Activated naive CD8-positive, alpha-beta T cell (primary cell): ENCODE results near the gene MYRIP.

Source experiments
- H3K27ac Mint-ChIP-seq: one replicate; pipeline ENCODE4 v1.8.0; 2021; ENCODE audit warnings: mixed read lengths
- H3K27me3 Mint-ChIP-seq: one replicate; pipeline ENCODE4 v1.8.0; 2021; ENCODE audit warnings: mixed read lengths
- H3K36me3 Mint-ChIP-seq: one replicate; pipeline ENCODE4 v1.8.0; 2021; ENCODE audit warnings: mixed read lengths
- H3K4me1 Mint-ChIP-seq: one replicate; pipeline ENCODE4 v1.8.0; 2021; ENCODE audit warnings: low read depth, mixed read lengths
- H3K4me3 Mint-ChIP-seq: one replicate; pipeline ENCODE4 v1.8.0; 2021; ENCODE audit warnings: mild to moderate bottlenecking, mixed read lengths
- H3K9me3 Mint-ChIP-seq: one replicate; pipeline ENCODE4 v1.8.0; 2021; ENCODE audit warnings: low read depth, mixed read lengths

Gene MYRIP

GRCh38 chr3:40213556-40213955 is 404.1 kb downstream of the MYRIP start:
- no peak overlapping the region for H3K4me3 Mint-ChIP-seq
- H3K4me1 Mint-ChIP-seq: peaks cover 2% of the 10 kb centered on the region
- H3K27me3 Mint-ChIP-seq: no peaks in the 10 kb centered on the region
- no peak overlapping the region for H3K27ac Mint-ChIP-seq
- H3K36me3 Mint-ChIP-seq: peaks cover 5% of the 10 kb centered on the region
- no peaks in the 10 kb centered on the region for H3K9me3 Mint-ChIP-seq

GRCh38 chr3:40215015-40215414 is 405.6 kb downstream of the MYRIP start:
- H3K9me3 Mint-ChIP-seq: no peaks in the 10 kb centered on the region
- H3K4me1 Mint-ChIP-seq: peaks cover 2% of the 10 kb centered on the region
- no peaks in the 10 kb centered on the region for H3K27me3 Mint-ChIP-seq
- H3K4me3 Mint-ChIP-seq: no peak overlapping the region
- no peak overlapping the region for H3K27ac Mint-ChIP-seq
- H3K36me3 Mint-ChIP-seq: peaks cover 5% of the 10 kb centered on the region

GRCh38 chr3:40216471-40216870 is 407.1 kb downstream of the MYRIP start:
- H3K4me1 Mint-ChIP-seq: peaks cover 2% of the 10 kb centered on the region

GRCh38 chr3:40223856-40224255 is 414.4 kb downstream of the MYRIP start:
- H3K4me1 Mint-ChIP-seq: no peaks in the 10 kb centered on the region
- no peaks in the 10 kb centered on the region for H3K9me3 Mint-ChIP-seq
- H3K27me3 Mint-ChIP-seq: no peaks in the 10 kb centered on the region
- H3K27ac Mint-ChIP-seq: no peak overlapping the region
- no peak overlapping the region for H3K4me3 Mint-ChIP-seq
- H3K36me3 Mint-ChIP-seq: peaks cover 11% of the 10 kb centered on the region

More at GRCh38 chr3:40216471-40216870, 407.1 kb downstream of the MYRIP start:
- H3K9me3 Mint-ChIP-seq: no peaks in the 10 kb centered on the region
- H3K27me3 Mint-ChIP-seq: no peaks in the 10 kb centered on the region
- H3K27ac Mint-ChIP-seq: no peak overlapping the region
- peaks cover 2% of the 10 kb centered on the region for H3K36me3 Mint-ChIP-seq
- no peak overlapping the region for H3K4me3 Mint-ChIP-seq

GRCh38 chr3:40224796-40225515 is 415.5 kb downstream of the MYRIP start:
- no peak overlapping the region for H3K27ac Mint-ChIP-seq
- H3K36me3 Mint-ChIP-seq: peaks cover 12% of the 10 kb centered on the region
- no peak overlapping the region for H3K4me3 Mint-ChIP-seq
- no peaks in the 10 kb centered on the region for H3K9me3 Mint-ChIP-seq
- H3K4me1 Mint-ChIP-seq: no peaks in the 10 kb centered on the region
- no peaks in the 10 kb centered on the region for H3K27me3 Mint-ChIP-seq

GRCh38 chr3:40226636-40227035 is 417.2 kb downstream of the MYRIP start:
- Mint-ChIP-seq H3K27me3 (no peaks in the 10 kb centered on the region), H3K27ac (no peak overlapping the region), H3K4me1 (no peaks in the 10 kb centered on the region), H3K9me3 (no peaks in the 10 kb centered on the region), H3K36me3 (peaks cover 13% of the 10 kb centered on the region), H3K4me3 (no peak overlapping the region)

- Mint-ChIP-seq H3K27me3 (no peaks in the 10 kb centered on the region), H3K4me3 (no peak overlapping the region), H3K27ac (no peak overlapping the region)
These were observed 419.5 kb downstream of the MYRIP start for GRCh38 chr3:40228792-40229350.

GRCh38 chr3:40229386-40229785 is 420.0 kb downstream of the MYRIP start:
- Mint-ChIP-seq H3K36me3 (peaks cover 17% of the 10 kb centered on the region), H3K4me1 (no peaks in the 10 kb centered on the region), H3K27ac (no peak overlapping the region), H3K27me3 (no peaks in the 10 kb centered on the region), H3K4me3 (no peak overlapping the region), H3K9me3 (no peaks in the 10 kb centered on the region)

More at GRCh38 chr3:40228792-40229350, 419.5 kb downstream of the MYRIP start:
- no peaks in the 10 kb centered on the region for H3K9me3 Mint-ChIP-seq
- peaks cover 13% of the 10 kb centered on the region for H3K36me3 Mint-ChIP-seq
- no peaks in the 10 kb centered on the region for H3K4me1 Mint-ChIP-seq

GRCh38 chr3:40229963-40230362 is 420.6 kb downstream of the MYRIP start:
- Mint-ChIP-seq H3K36me3 (peaks cover 20% of the 10 kb centered on the region), H3K27me3 (no peaks in the 10 kb centered on the region), H3K27ac (no peak overlapping the region), H3K4me1 (no peaks in the 10 kb centered on the region), H3K9me3 (no peaks in the 10 kb centered on the region), H3K4me3 (no peak overlapping the region)

- Mint-ChIP-seq H3K27me3 (no peaks in the 10 kb centered on the region), H3K27ac (no peak overlapping the region), H3K4me1 (no peaks in the 10 kb centered on the region), H3K9me3 (no peaks in the 10 kb centered on the region), H3K36me3 (peaks cover 24% of the 10 kb centered on the region), H3K4me3 (no peak overlapping the region)
These were observed 421.0 kb downstream of the MYRIP start for GRCh38 chr3:40230382-40230781.

- H3K27me3 Mint-ChIP-seq: no peaks in the 10 kb centered on the region
- H3K4me3 Mint-ChIP-seq: no peak overlapping the region
- peaks cover 24% of the 10 kb centered on the region for H3K36me3 Mint-ChIP-seq
- H3K9me3 Mint-ChIP-seq: no peaks in the 10 kb centered on the region
- no peaks in the 10 kb centered on the region for H3K4me1 Mint-ChIP-seq
- no peak overlapping the region for H3K27ac Mint-ChIP-seq
These were observed 423.2 kb downstream of the MYRIP start for GRCh38 chr3:40232626-40233025.

GRCh38 chr3:40237159-40237558 is 427.8 kb downstream of the MYRIP start:
- Mint-ChIP-seq H3K4me3 (no peak overlapping the region), H3K4me1 (no peaks in the 10 kb centered on the region), H3K27ac (no peak overlapping the region), H3K36me3 (peaks cover 22% of the 10 kb centered on the region), H3K9me3 (no peaks in the 10 kb centered on the region), H3K27me3 (no peaks in the 10 kb centered on the region)

GRCh38 chr3:40237889-40238571 is 428.6 kb downstream of the MYRIP start:
- H3K27me3 Mint-ChIP-seq: no peaks in the 10 kb centered on the region
- H3K27ac Mint-ChIP-seq: no peak overlapping the region
- no peaks in the 10 kb centered on the region for H3K9me3 Mint-ChIP-seq
- peaks cover 21% of the 10 kb centered on the region for H3K36me3 Mint-ChIP-seq
- no peak overlapping the region for H3K4me3 Mint-ChIP-seq
- H3K4me1 Mint-ChIP-seq: no peaks in the 10 kb centered on the region

- H3K27ac Mint-ChIP-seq: no peak overlapping the region
- H3K4me1 Mint-ChIP-seq: no peaks in the 10 kb centered on the region
- H3K4me3 Mint-ChIP-seq: no peak overlapping the region
- H3K27me3 Mint-ChIP-seq: no peaks in the 10 kb centered on the region
- H3K9me3 Mint-ChIP-seq: no peaks in the 10 kb centered on the region
- H3K36me3 Mint-ChIP-seq: peaks cover 5% of the 10 kb centered on the region
These were observed 431.5 kb downstream of the MYRIP start for GRCh38 chr3:40240921-40241320.

- Mint-ChIP-seq H3K4me1 (no peaks in the 10 kb centered on the region), H3K27ac (no peak overlapping the region), H3K9me3 (no peaks in the 10 kb centered on the region), H3K27me3 (no peaks in the 10 kb centered on the region), H3K4me3 (no peak overlapping the region), H3K36me3 (peaks cover 5% of the 10 kb centered on the region)
These were observed 432.8 kb downstream of the MYRIP start for GRCh38 chr3:40242216-40242615.
